DOHH2 (cell line): ENCODE measurements around the gene HMGCS1.

Experiments
- H3F3A ChIP-seq: fragments of 200-600 bp; sonication (generic), shearing (Covaris generic); 2 replicates; pipeline ENCODE4 v1.6.0; 2016; ENCODE audit warnings: antibody characterized with exemption, mild to moderate bottlenecking; ENCODE audit not compliant: control insufficient read depth, insufficient read depth
- H3K27ac ChIP-seq: fragments of 200-600 bp; sonication (generic); 2 replicates; pipeline ENCODE4 v1.5.1; 2014; ENCODE audit warnings: low read depth, mild to moderate bottlenecking, low read length, moderate library complexity
- H3K27me3 ChIP-seq: fragments of 200-600 bp; sonication (generic); 2 replicates; pipeline ENCODE4 v1.6.1; 2014; ENCODE audit warnings: mild to moderate bottlenecking, low read length, mixed read lengths; ENCODE audit not compliant: control insufficient read depth
- H3K36me3 ChIP-seq: fragments of 200-600 bp; sonication (generic); 2 replicates; pipeline ENCODE4 v1.6.1; 2014; ENCODE audit warnings: mild to moderate bottlenecking, low read length, moderate library complexity, mixed read lengths; ENCODE audit not compliant: control insufficient read depth
- H3K4me1 ChIP-seq: fragments of 200-600 bp; sonication (generic); 2 replicates; pipeline ENCODE4 v1.6.1; 2014; ENCODE audit warnings: mild to moderate bottlenecking, low read length, mixed read lengths; ENCODE audit not compliant: control insufficient read depth
- H3K4me2 ChIP-seq: fragments of 200-600 bp; sonication (generic); 2 replicates; pipeline ENCODE4 v1.6.0; 2014; ENCODE audit warnings: mild to moderate bottlenecking, low read length, moderate library complexity
- H3K4me3 ChIP-seq: fragments of 200-600 bp; sonication (generic); 2 replicates; pipeline ENCODE4 v1.5.1; 2014; ENCODE audit warnings: mild to moderate bottlenecking, low read length, mixed read lengths
- H3K79me2 ChIP-seq: fragments of 200-600 bp; sonication (generic); 2 replicates; pipeline ENCODE4 v1.6.1; 2014; ENCODE audit warnings: mild to moderate bottlenecking, low read length, mixed read lengths; ENCODE audit not compliant: control insufficient read depth
- H3K9me2 ChIP-seq: fragments of 200-600 bp; sonication (generic); replicated peaks from 2 replicates; pipeline ENCODE4 v1.6.1; 2014; ENCODE audit warnings: mild to moderate bottlenecking, low read length, mixed read lengths; ENCODE audit not compliant: control insufficient read depth
- H3K9me3 ChIP-seq: fragments of 200-600 bp; sonication (generic); 2 replicates; pipeline ENCODE4 v1.6.1; 2014; ENCODE audit warnings: antibody characterized with exemption, low read length, mixed read lengths; ENCODE audit not compliant: control insufficient read depth, insufficient read depth
- H4K20me1 ChIP-seq: fragments of 200-600 bp; sonication (generic); 2 replicates; pipeline ENCODE4 v1.6.0; 2014; ENCODE audit warnings: low read depth, mild to moderate bottlenecking, antibody characterized with exemption, low read length, moderate library complexity; ENCODE audit not compliant: control insufficient read depth, insufficient read depth
- CTCF ChIP-seq: fragments of 200-600 bp; sonication (generic); IDR thresholded peaks from one replicate; pipeline ENCODE4 v1.5.1; 2014; ENCODE audit warnings: antibody characterized with exemption, mild to moderate bottlenecking, low read depth, low read length; ENCODE audit not compliant: poor library complexity, severe bottlenecking
- EZH2phosphoT487 ChIP-seq: fragments of 200-600 bp; sonication (generic); IDR thresholded peaks from 2 replicates; pipeline ENCODE4 v1.6.1; 2017; ENCODE audit warnings: borderline replicate concordance, mild to moderate bottlenecking, antibody characterized with exemption, low read length, moderate library complexity, mixed read lengths

The HMGCS1 gene

GRCh38 chr5:43245724-43246385 lies 67.4 kb downstream of the HMGCS1 start:
- H3K36me3 ChIP-seq = no peaks in the 10 kb centered on the region
- peaks cover 36% of the 10 kb centered on the region for H3K27me3 ChIP-seq
- no peaks in the 10 kb centered on the region for H3K9me3 ChIP-seq
- no peak overlapping the region for H3K4me3 ChIP-seq
- no peaks in the 10 kb centered on the region for H4K20me1 ChIP-seq
- H3K9me2 ChIP-seq = no peaks in the 10 kb centered on the region
- no peak overlapping the region for H3K4me2 ChIP-seq
- TF ChIP-seq CTCF (no peak), EZH2phosphoT487 (no peak)
- no peaks in the 10 kb centered on the region for H3K79me2 ChIP-seq
- H3K27ac ChIP-seq = no peak overlapping the region
- no peaks in the 10 kb centered on the region for H3F3A ChIP-seq
- H3K4me1 ChIP-seq = no peaks in the 10 kb centered on the region

- Histone ChIP-seq H3K4me1 (no peaks in the 10 kb centered on the region), H3F3A (no peaks in the 10 kb centered on the region), H3K4me2 (no peak overlapping the region)
Observed at GRCh38 chr5:43244823-43245565, 68.2 kb downstream of the HMGCS1 start.

GRCh38 chr5:43243270-43243669 lies 69.9 kb downstream of the HMGCS1 start:
- TF ChIP-seq EZH2phosphoT487 (no peak), CTCF (no peak)
- Histone ChIP-seq H3K4me3 (no peak overlapping the region), H3K4me2 (no peak overlapping the region), H3K79me2 (no peaks in the 10 kb centered on the region), H3K36me3 (no peaks in the 10 kb centered on the region), H3K4me1 (no peaks in the 10 kb centered on the region), H4K20me1 (no peaks in the 10 kb centered on the region), H3K9me2 (no peaks in the 10 kb centered on the region), H3F3A (no peaks in the 10 kb centered on the region), H3K27ac (no peak overlapping the region), H3K27me3 (peaks cover 35% of the 10 kb centered on the region), H3K9me3 (no peaks in the 10 kb centered on the region)

More at GRCh38 chr5:43244823-43245565, 68.2 kb downstream of the HMGCS1 start:
- H3K4me3 ChIP-seq = no peak overlapping the region
- H3K36me3 ChIP-seq = no peaks in the 10 kb centered on the region
- H3K79me2 ChIP-seq = no peaks in the 10 kb centered on the region
- peaks cover 36% of the 10 kb centered on the region for H3K27me3 ChIP-seq
- no peaks in the 10 kb centered on the region for H4K20me1 ChIP-seq
- H3K9me2 ChIP-seq = no peaks in the 10 kb centered on the region
- TF ChIP-seq CTCF = no peak
- TF ChIP-seq EZH2phosphoT487 = no peak
- no peak overlapping the region for H3K27ac ChIP-seq
- H3K9me3 ChIP-seq = no peaks in the 10 kb centered on the region
